OCI-LY1 (cell line): Measurements from ENCODE around the gene CFI.

Experiments used
- CTCF ChIP-seq: fragments of 200-600 bp; sonication (generic), shearing (Covaris generic); IDR thresholded peaks from 2 replicates; pipeline ENCODE4 v1.5.1; 2017; ENCODE audit warnings: mild to moderate bottlenecking, antibody characterized with exemption, low read length, moderate library complexity, mixed read lengths
- EZH2 ChIP-seq: fragments of 200-600 bp; sonication (generic), shearing (Covaris generic); IDR thresholded peaks from 2 replicates; pipeline ENCODE4 v1.8.0; 2017; ENCODE audit warnings: borderline replicate concordance, mixed run types, mild to moderate bottlenecking, antibody characterized with exemption, low read length, moderate library complexity, mixed read lengths

DNA sequence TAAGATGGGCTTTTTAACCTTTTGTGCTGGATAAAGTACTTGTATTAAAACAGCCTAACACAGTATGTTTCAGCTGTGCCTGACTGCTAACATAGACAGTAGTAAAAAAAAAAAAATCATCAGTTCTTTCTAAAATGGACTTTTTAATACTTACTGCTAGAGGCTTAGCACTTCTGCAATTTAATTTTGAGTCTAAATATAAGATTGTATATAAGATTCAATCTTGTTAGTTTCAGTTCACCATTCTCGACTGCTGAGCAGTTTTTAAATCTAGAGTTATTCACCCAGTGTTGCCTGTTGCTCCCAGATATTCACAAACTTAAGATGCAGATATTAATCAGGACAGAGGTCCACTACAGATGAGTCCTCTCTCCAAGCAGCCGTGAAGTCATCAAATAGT is 78.7 kb downstream of the CFI start:
- TF ChIP-seq CTCF (no peak), EZH2 (no peak)
